Glutamatergic neuron (in vitro differentiated cells): ENCODE measurements around the gene CDK18. TPM values are rescaled to one million over a fixed set of nuclear protein-coding genes. Genes with fewer than 3 reads are reported as not detected.

Source experiments
- DNase-seq: peaks from one replicate; pipeline ENCODE4 v3.0.0; 2022
- H3K27ac Mint-ChIP-seq: one replicate; pipeline ENCODE4 v1.8.0; 2020; ENCODE audit warnings: mild to moderate bottlenecking, mixed read lengths, inconsistent platforms; ENCODE audit not compliant: unreplicated experiment
- H3K27me3 Mint-ChIP-seq: one replicate; pipeline ENCODE4 v1.8.0; 2020; ENCODE audit warnings: mild to moderate bottlenecking, moderate library complexity, mixed read lengths, inconsistent platforms; ENCODE audit not compliant: unreplicated experiment
- H3K36me3 Mint-ChIP-seq: one replicate; pipeline ENCODE4 v1.8.0; 2020; ENCODE audit warnings: mild to moderate bottlenecking, mixed read lengths, inconsistent platforms; ENCODE audit not compliant: unreplicated experiment
- H3K4me1 Mint-ChIP-seq: one replicate; pipeline ENCODE4 v1.8.0; 2020; ENCODE audit warnings: mild to moderate bottlenecking, low read depth, mixed read lengths, inconsistent platforms; ENCODE audit not compliant: unreplicated experiment
- H3K4me3 Mint-ChIP-seq: one replicate; pipeline ENCODE4 v1.8.0; 2020; ENCODE audit warnings: mild to moderate bottlenecking, mixed read lengths, inconsistent platforms; ENCODE audit not compliant: unreplicated experiment
- H3K9me3 Mint-ChIP-seq: one replicate; pipeline ENCODE4 v1.8.0; 2020; ENCODE audit warnings: mild to moderate bottlenecking, moderate library complexity, mixed read lengths, inconsistent platforms; ENCODE audit not compliant: unreplicated experiment
- total RNA-seq: library from RNA; stranded (reverse); fragmentation: NEBNext Ultra II Directional; extraction: Animal tissue kit (Norgen Biotek cat#: 25700); gene quantifications from one replicate; pipeline ENCODE4 v1.2.1, GENCODE V29; 2021; ENCODE audit not compliant: unreplicated experiment
- TF ChIP-seq, protein P1 (sequence below): fragments of 200-600 bp; sonication (generic); IDR thresholded peaks from one replicate; pipeline ENCODE4 v1.5.0; 2021; ENCODE audit not compliant: partially characterized antibody, unreplicated experiment

Gene CDK18
- total RNA-seq, 1 donor from 2014 or later = 1.7 TPM

DNA sequence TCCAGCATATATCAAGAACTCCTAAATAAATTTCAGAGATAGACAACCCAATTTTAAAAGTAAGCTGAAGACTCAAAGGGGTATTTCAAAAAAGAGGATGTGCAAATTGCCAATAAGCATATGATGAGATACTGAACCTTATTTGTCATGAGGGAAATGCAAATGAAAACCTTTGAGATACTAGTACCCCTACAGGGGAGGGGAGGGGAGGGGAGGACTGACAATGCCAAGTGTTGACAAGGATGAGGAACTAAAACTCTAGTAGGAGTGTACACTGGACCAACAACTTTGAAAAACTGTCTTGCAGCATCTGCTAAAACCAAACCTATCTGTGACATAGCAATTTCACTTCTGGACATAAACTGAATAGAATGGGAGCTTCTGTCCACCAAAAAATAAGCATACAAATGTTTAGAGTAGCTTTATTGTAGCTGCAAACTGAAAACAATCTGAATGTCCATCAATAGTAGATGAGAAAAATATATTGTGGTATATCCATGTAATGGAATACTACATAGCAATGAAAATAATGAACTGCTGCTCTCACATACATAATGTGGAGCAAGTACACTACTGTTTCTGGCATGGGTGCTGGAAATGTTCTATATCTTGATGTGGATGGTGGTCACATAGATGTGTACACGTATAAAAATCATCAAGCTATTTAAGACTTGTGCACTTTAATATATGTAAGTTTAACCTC lies 57.2 kb downstream of the CDK18 start:
- no peak overlapping the region for H3K27ac Mint-ChIP-seq
- H3K9me3 Mint-ChIP-seq = no peaks in the 10 kb centered on the region
- no peaks in the 10 kb centered on the region for H3K27me3 Mint-ChIP-seq
- H3K36me3 Mint-ChIP-seq = peaks cover 20% of the 10 kb centered on the region
- TF ChIP-seq, protein P1, sequence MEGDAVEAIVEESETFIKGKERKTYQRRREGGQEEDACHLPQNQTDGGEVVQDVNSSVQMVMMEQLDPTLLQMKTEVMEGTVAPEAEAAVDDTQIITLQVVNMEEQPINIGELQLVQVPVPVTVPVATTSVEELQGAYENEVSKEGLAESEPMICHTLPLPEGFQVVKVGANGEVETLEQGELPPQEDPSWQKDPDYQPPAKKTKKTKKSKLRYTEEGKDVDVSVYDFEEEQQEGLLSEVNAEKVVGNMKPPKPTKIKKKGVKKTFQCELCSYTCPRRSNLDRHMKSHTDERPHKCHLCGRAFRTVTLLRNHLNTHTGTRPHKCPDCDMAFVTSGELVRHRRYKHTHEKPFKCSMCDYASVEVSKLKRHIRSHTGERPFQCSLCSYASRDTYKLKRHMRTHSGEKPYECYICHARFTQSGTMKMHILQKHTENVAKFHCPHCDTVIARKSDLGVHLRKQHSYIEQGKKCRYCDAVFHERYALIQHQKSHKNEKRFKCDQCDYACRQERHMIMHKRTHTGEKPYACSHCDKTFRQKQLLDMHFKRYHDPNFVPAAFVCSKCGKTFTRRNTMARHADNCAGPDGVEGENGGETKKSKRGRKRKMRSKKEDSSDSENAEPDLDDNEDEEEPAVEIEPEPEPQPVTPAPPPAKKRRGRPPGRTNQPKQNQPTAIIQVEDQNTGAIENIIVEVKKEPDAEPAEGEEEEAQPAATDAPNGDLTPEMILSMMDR = no peak
- no peak overlapping the region for H3K4me3 Mint-ChIP-seq
- no peaks in the 10 kb centered on the region for H3K4me1 Mint-ChIP-seq
- DNase-seq = no peak

DNA sequence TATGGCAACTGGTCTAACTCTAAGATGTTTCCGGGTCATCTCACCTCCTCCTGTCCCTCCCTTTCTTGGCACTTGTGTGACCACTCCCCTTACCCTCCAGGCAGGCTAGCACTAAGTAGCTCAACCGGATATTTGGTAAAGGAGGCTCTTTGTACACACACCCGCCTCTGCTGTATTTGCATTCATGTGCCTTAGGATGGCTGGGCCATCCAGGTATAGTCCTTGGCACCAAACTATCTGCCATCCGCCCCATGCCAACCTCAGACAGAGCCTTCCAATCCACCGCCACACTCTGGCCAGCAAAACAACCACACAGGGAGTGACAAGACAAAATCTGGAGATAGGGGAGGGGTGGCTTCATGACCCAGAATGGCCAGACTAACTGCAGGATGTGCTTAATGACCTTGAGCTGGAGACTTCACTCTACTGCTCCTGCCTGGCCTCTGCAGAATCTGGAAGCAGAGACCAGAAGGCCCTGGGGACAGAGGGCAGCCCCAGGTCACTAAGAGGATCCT lies 59.5 kb downstream of the CDK18 start:
- no peak overlapping the region for H3K27ac Mint-ChIP-seq
- no peak for DNase-seq
- peaks cover 17% of the 10 kb centered on the region for H3K36me3 Mint-ChIP-seq
- H3K9me3 Mint-ChIP-seq = no peaks in the 10 kb centered on the region
- no peaks in the 10 kb centered on the region for H3K4me1 Mint-ChIP-seq
- TF ChIP-seq, protein P1 = no peak
- peaks cover 2% of the 10 kb centered on the region for H3K27me3 Mint-ChIP-seq
- no peak overlapping the region for H3K4me3 Mint-ChIP-seq

DNA sequence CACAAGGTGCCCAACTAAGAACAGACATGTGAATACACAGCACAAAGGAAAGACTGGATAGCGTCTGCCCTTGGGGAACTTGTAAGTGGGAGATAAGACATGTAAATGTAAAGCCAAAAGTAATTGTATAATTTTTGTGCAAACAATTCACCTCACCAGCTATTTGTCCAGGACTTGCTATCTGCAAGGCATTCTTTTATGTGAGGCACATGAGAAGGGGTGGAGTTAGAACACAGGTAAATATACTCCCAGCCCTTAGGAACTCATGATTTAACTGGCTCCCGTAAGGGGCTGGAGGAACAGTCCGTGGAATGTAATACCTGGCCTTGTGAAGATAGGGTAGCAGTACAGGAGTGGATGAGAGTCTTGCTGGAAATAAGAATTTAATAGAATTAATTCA lies 61.3 kb downstream of the CDK18 start:
- Mint-ChIP-seq H3K4me3 (no peak overlapping the region), H3K36me3 (peaks cover 10% of the 10 kb centered on the region), H3K9me3 (no peaks in the 10 kb centered on the region), H3K4me1 (no peaks in the 10 kb centered on the region), H3K27ac (no peak overlapping the region), H3K27me3 (peaks cover 2% of the 10 kb centered on the region)
- TF ChIP-seq, protein P1 = no peak
- DNase-seq = no peak

DNA sequence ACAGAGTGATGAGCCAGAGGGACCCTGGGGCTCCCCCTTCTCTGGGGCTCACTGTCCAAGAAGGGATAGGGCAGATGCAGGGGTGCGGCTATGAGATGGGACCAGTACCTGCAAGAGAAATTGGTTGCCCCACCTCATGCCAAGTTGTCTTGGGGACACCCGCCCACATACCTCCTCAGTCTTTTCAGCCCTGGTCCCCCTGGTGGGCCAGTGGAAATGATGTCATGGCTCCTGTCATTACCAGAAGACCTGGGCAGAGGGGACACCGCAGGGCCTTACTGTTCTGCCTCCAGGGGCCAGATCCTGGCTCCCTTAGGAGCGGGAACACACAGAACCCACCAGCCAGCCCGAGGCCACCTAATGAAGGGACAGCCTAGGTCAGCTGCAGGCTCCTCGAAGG lies 63.2 kb downstream of the CDK18 start:
- TF ChIP-seq, protein P1 = no peak
- Mint-ChIP-seq H3K27me3 (peaks cover 9% of the 10 kb centered on the region), H3K36me3 (no peaks in the 10 kb centered on the region), H3K9me3 (no peaks in the 10 kb centered on the region), H3K27ac (no peak overlapping the region), H3K4me3 (no peak overlapping the region), H3K4me1 (no peaks in the 10 kb centered on the region)
- DNase-seq = no peak

DNA sequence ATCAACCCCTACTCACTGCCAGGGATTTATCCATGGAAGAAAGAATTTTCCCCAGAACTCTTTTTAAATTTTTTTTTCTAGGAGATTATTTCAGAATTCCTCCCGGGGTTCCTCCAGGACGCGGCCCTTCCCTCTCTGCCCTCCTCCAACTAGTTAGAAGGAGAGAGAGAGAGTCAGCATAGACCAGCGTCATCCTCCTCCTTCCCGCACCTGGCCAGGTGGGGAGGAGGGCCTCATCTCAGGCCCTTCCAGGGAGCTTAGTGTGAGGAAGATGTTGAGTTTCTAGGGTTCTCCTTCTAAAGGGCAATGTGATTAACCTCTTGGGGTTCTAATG lies 63.6 kb downstream of the CDK18 start:
- TF ChIP-seq, protein P1 = no peak
- Mint-ChIP-seq H3K4me3 (peak overlapping the region; percentile 71), H3K27ac (no peak overlapping the region), H3K9me3 (no peaks in the 10 kb centered on the region), H3K27me3 (peaks cover 9% of the 10 kb centered on the region), H3K4me1 (no peaks in the 10 kb centered on the region), H3K36me3 (no peaks in the 10 kb centered on the region)
- DNase-seq = no peak
